ENCODE results near the gene FBP2. TPM values are rescaled to one million over a fixed set of nuclear protein-coding genes. Genes with fewer than 3 reads are reported as not detected.

Gene FBP2
- total and polyA plus RNA-seq, 2 of the 8 experiments (the other 6 are each of a cell fraction or from before 2014, with no cell fraction given) = not detected

GRCh38 chr9:94600715-94601114, 7.1 kb upstream of the FBP2 start:
- POLR2A ChIA-PET (ENCODE audit: partially characterized antibody) = interaction anchor here (6.7 kb wide), 1 partner anchor 47 kb away, joined by 43 read pairs; the partner anchor contains the start of gene PCAT7
- no peak for TF ChIP-seq BCL11A (IDR thresholded peaks at IDR 0.05; ENCODE audit: low read depth in 2 of 2, low read length in 2 of 2)
- no peak for TF ChIP-seq BACH1 (IDR thresholded peaks at IDR 0.05; ENCODE audit: low read length)
- FAIRE-seq = no peak
- H2BK120ac ChIP-seq (replicated peaks; ENCODE audit: low read depth, low read length) = no peak overlapping the region
- H3K18ac ChIP-seq (ENCODE audit: extremely low read depth, low read length) = no peak overlapping the region
- H2BK5ac ChIP-seq (ENCODE audit: low read depth, low read length) = no peak overlapping the region
- H3K79me2 ChIP-seq (ENCODE audit: control insufficient read depth in 1 of 2, insufficient read depth in 2 of 2, low read length in 2 of 2) = no peaks in the 10 kb centered on the region
- no peak overlapping the region for H4K91ac ChIP-seq (replicated peaks; ENCODE audit: insufficient read length, low read length)
- H3K14ac ChIP-seq (ENCODE audit: insufficient read length) = no peak overlapping the region
- H2BK12ac ChIP-seq (ENCODE audit: low read depth, low read length) = no peak overlapping the region
- H4K8ac ChIP-seq (ENCODE audit: extremely low read depth, insufficient read depth, low read length) = no peak overlapping the region
- H3K4me2 ChIP-seq (ENCODE audit: insufficient read depth in 1 of 2, low read depth in 2 of 2, low read length in 2 of 2) = no peak overlapping the region
- H3K27me3 ChIP-seq (replicated peaks in 1 of 4; ENCODE audit: control insufficient read depth in 3 of 4, extremely low read depth in 1 of 4, insufficient read depth in 3 of 4, low read length in 3 of 4) = no peaks in the 10 kb centered on the region
- H2AK5ac ChIP-seq (ENCODE audit: low read depth, low read length) = no peak overlapping the region
- H3K27ac ChIP-seq (ENCODE audit: low read depth, low read length) = no peak overlapping the region
- no peaks in the 10 kb centered on the region for H4K20me1 ChIP-seq (replicated peaks in 1 of 2; ENCODE audit: control insufficient read depth in 1 of 2, insufficient read depth in 2 of 2, low read length in 2 of 2)
- H3K23me2 ChIP-seq (ENCODE audit: low read depth, low read length) = no peaks in the 10 kb centered on the region
- no peaks in the 10 kb centered on the region for H3K79me1 ChIP-seq (ENCODE audit: low read depth, low read length)
- H3K4me3 ChIP-seq (ENCODE audit: extremely low read depth in 1 of 4, insufficient read depth in 2 of 4, low read depth in 3 of 4, low read length in 4 of 4) = no peak overlapping the region
- H4K5ac ChIP-seq (ENCODE audit: insufficient read length, low read depth, low read length) = no peak overlapping the region
- no peak overlapping the region for H3K4ac ChIP-seq (replicated peaks; ENCODE audit: insufficient read length, low read depth, low read length)
- H3K36me3 ChIP-seq (ENCODE audit: control insufficient read depth in 2 of 4, insufficient read depth in 4 of 4, low read length in 3 of 4) = no peaks in the 10 kb centered on the region
- H3K9me3 ChIP-seq (ENCODE audit: insufficient read depth in 2 of 2, low read depth in 1 of 2, low read length in 1 of 2) = no peaks in the 10 kb centered on the region
- H3K23ac ChIP-seq (ENCODE audit: insufficient read length) = no peak overlapping the region
- peaks cover 0 to 3% (median 1%) of the 10 kb centered on the region in 4 experiments; a peak in 3 of 7 replicates for H3K4me1 ChIP-seq (replicated peaks in 1 of 4; ENCODE audit: control insufficient read depth in 3 of 4, insufficient read depth in 4 of 4, low read length in 3 of 4)
- H3K9ac ChIP-seq (replicated peaks in 1 of 4; ENCODE audit: extremely low read depth in 1 of 4, low read depth in 3 of 4, low read length in 3 of 4) = no peak overlapping the region
- WGBS, 2 experiments (ENCODE audit: extremely low coverage in 1 of 2, insufficient coverage in 1 of 2, insufficient read length in 1 of 2, insufficient replicate concordance in 2 of 2, low coverage in 1 of 2, low lambda C conversion rate in 2 of 2, missing lambda C conversion rate in 1 of 2) = 86% methylated on average over 10 of the region's 10 CpGs; no CpG with 5 or more reads in 1 of the 2 experiments
- no peak overlapping the region for H2AFZ ChIP-seq (ENCODE audit: low read length)
- H2BK15ac ChIP-seq (ENCODE audit: low read length) = no peak overlapping the region
- no peak overlapping the region for H2BK20ac ChIP-seq (ENCODE audit: low read length)
- CTCF ChIA-PET (ENCODE audit: partially characterized antibody) = interaction anchor here (1.2 to 7.1 kb wide), 3 partner anchors 12 to 47 kb away, joined by 3 to 54 read pairs (median 3); partner anchors contain the start of gene PCAT7
- no peak overlapping the region for H3K56ac ChIP-seq (replicated peaks; ENCODE audit: insufficient read length, low read depth, low read length)
- DNase-seq (ENCODE audit: low read depth in 1 of 2, low spot score in 2 of 2) = no peak

Data from H1 (cell line).